NCI-H1105 treated with DMSO at 0.1 percent for 48 hours (cell line): Measurements from ENCODE around the gene GADD45A.
"Not testable (repeated sequence)": the region's sequence is repeated elsewhere in the genome, so short reads cannot be mapped to it uniquely, and the experiment has no call there.

ENCODE experiments used
- DNase-seq: peaks from one replicate; lab custom pipeline; 2025; lab: John Stamatoyannopoulos, UW

GADD45A gene

GRCh38 chr1:67721650-67722291 is 36.8 kb downstream of the GADD45A start:
- no peak for DNase-seq

- DNase-seq: no peak
Measured at GRCh38 chr1:67722292-67722944, 37.4 kb downstream of the GADD45A start.

DNA sequence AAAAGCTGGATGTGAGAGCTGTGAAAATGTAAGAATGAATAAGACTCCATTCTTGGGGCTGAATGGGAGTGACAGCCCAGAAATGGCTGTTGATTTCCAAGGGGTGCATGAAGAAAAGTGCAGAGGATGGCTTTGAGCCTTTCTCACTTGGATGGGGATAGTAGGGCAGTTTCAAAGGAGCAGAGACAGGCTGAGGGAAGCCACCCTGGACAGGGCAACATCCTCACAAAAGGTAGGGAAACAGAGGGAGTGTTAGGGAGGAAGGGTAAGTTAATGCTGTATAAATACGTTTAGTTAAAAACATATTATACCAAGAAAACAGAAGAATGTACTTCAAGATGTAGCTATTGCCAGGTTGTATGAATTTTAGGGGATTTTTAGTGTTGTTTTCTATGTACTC is 38.1 kb downstream of the GADD45A start:
- no peak for DNase-seq

- DNase-seq: no peak
Measured at GRCh38 chr1:67723620-67724019, 38.6 kb downstream of the GADD45A start.

DNA sequence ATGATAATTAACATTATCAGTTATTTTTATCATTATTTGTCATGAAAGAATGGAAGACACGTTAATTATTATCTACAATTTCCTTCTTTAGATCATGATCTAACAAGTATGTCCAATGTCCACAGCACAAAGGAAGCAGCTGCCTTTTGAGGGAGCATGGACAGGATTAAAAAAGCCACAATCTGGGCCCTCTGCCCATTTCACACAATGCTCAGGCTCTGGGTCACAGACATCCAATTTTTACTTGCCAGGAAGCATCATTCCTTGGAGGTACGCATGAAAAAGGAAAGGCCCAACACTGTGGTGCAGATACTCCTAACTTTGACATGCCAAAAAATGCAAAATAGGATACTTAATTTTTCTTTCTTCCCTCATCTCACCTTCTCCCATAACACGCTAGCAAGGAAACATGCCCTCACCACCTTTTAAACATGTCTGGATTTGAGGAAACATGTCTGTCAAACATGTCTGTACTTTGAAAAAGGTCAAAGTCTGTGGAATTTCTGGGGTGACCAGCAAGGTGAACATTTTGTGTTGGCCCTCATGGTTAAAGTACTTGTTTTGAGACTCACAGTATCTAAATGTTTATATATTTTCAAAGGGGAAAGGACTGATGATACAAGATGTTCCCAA is 40.0 kb downstream of the GADD45A start:
- peak; percentile 40 for DNase-seq

DNA sequence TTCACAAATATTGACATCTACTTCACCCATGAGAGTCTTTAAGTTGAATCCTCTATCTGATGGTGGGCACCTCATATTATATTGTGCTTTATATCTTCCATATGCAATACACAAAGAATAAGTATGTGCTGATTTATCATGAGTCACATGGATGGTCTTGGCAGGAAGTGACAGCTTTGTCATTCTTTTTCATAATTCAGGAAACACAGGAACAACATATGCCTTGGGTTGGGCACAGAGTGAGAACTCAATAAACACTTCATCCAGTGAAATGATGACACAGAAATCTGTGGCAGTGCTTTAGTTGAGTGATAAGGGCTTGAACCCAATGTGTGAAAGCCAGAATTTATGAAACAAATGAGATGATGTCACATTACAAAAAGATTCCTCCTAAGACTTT is 41.2 kb downstream of the GADD45A start:
- DNase-seq: no peak

DNA sequence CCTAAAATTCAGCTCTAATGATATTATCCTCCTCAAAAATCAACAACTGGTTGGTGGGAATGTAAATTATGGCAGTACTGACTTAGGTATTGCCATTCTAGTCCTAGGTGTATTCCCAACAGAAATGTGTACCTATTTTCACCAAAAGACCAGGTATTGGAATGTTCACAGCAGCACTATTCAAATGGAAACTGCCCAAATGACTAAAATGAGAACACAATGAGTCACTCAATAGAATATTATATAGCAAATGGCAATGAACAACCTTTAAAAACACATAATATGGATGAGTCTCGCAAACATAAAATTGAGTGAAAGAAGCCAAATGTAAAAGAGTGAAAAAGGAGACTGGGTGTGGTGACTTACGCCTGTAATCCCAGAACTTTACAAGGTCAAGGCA is 44.9 kb downstream of the GADD45A start:
- DNase-seq: no peak

DNA sequence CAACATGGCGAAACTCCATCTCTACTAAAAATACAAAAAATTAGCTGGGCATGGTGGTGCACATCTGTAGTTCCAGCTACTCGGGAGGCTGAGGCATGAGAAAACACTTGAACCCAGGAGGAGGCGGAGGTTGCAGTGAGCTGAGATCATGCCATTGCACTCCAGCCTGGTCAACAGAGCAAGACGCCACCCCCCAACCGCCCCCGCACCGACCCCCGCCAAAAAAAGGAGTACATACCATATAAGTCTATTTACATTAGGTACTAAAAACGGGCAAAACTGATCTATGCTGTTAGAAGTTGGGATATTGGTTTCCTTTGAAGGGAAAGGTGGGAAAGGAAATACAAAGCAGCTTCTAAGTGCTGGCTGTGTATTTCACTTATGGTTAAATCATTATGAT is 45.3 kb downstream of the GADD45A start:
- not testable (repeated sequence) for DNase-seq

- DNase-seq: no peak
Measured at GRCh38 chr1:67731322-67731721, 46.3 kb downstream of the GADD45A start.

- no peak for DNase-seq
Measured at GRCh38 chr1:67732750-67733151, 47.8 kb downstream of the GADD45A start.

- no peak for DNase-seq
Measured at GRCh38 chr1:67733681-67734322, 48.8 kb downstream of the GADD45A start.

DNA sequence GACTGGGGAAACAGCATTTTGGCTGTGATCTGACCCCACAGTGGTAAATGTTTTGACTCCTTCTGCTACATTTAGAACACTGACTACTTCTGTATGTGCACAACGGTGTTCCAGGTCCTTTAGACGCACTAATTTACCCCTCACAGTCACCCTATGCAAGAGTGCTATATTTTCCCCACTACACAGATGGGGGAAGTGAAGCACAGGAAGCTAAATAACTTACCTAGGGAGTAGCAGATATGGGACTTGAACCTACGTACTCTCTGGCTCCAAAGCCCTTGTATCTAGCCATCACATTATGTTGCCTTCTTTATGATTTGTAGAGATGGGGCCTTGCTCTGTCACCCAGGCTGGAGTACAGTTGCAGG is 49.3 kb downstream of the GADD45A start:
- no peak for DNase-seq

GRCh38 chr1:67735206-67735605 is 50.2 kb downstream of the GADD45A start:
- DNase-seq: no peak

GRCh38 chr1:67735806-67736627 is 51.0 kb downstream of the GADD45A start:
- peak; percentile 45 for DNase-seq

GRCh38 chr1:67736750-67737149 is 51.7 kb downstream of the GADD45A start:
- no peak for DNase-seq

DNA sequence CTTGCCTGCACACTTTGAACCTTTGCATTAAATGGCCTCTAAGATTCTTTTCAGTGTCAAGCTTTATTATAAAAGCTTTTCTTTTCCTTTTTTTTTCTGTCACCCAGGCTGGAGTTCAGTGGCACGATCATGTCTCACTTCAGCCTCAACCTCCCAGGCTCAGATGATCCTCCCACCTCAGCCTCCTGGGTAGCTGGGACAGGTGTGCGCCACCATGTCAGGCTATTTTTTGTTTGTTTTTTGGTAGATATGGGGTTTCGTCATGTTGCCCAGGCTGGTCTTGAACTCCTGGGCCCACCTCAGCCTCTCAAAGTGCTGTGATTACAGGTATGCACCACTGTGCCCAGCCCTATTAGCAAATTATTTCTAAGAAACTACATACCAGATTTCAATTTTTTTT is 52.9 kb downstream of the GADD45A start:
- DNase-seq: no peak
